Fibroblast of skin of back (primary cell): ENCODE measurements around the gene FBXW11. TPM values are rescaled to one million over a fixed set of nuclear protein-coding genes. Genes with fewer than 3 reads are reported as not detected.
"Not testable (repeated sequence)": the region's sequence is repeated elsewhere in the genome, so short reads cannot be mapped to it uniquely, and the experiment has no call there.

Experiments used
- DNase-seq: peaks from one replicate; pipeline ENCODE4 v3.0.0-alpha.2; 2013
- polyA plus RNA-seq, 2 experiments: library from polyadenylated mRNA; unstranded; fragments of 120-200 nt; gene quantifications; one replicate each; pipeline ENCODE4 v1.2.1, GENCODE V29; 2013; ENCODE audit not compliant: insufficient read length in 2 of 2

Gene FBXW11
- 39.1 TPM for polyA plus RNA-seq (2013, experiment 1 of 2; ENCODE audit: insufficient read length)
- polyA plus RNA-seq (2013, experiment 2 of 2; ENCODE audit: insufficient read length) = 46.2 TPM

GRCh38 chr5:172006321-172007174, at the start of gene FBXW11:
TSS of gene FBXW11 (minus strand) at chr5:172006638. CDS start at chr5:172006502, 136 bp downstream.
- DNase-seq = peak; percentile 98

GRCh38 chr5:172055996-172056395, 49.6 kb upstream of the FBXW11 start:
- DNase-seq = no peak

DNA sequence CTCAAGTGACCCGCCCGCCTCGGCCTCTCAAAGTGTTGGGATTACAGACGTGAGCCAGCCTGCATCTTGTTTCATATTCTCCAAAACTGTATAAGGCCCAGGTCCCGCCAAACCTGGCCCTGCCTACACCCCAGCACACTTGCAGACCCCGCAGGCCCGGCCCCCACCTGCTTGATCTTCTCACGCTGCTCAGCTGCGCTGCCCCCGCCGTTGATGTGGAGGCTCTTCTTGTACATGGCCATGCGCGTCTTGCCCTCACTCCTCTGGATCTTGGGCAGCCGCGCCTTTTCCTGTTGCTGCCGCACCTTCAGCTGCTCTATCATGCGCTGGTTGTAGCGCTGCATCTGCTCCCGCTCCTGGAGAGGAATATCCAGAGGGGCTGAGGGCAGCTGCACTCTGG, 49.0 kb upstream of the FBXW11 start:
- no peak for DNase-seq

GRCh38 chr5:172054611-172055153, 48.2 kb upstream of the FBXW11 start:
- DNase-seq = no peak

DNA sequence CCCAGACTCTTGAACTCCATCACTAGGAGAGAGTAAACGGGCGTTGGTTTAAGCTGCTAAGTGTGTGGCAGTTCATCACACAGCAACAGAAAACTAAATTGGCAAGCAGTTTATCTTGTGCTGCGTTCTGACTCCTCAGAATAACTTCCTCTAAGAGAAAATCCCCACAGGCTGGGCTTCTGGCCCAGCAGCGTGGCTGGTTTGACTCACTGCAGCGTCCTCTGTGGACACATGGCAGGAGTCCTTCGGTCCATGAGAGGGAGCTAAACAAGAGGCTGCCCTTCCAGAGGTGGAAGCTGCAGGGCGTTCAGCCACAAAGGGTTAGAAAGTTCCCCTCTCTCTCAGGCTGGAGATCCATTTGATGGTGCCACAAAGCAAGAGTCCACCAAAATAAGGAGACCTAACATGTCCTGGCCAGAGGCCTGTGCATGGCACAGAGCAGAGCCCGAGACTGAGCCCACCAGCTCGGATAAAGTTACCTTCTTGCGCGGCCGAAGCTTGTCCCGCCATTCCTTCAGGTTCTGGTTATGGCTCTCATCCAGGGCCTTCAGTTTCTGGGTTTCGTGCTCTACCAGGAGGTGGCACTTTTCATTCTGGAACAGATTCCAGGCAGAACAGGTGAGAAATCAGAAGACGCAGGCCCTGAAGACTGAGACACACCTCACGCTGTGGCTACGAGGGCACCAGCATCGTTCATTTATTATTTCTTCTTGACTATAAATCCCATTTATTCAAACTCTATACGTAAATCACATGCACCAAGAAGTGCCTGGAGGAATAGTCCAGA, 46.2 kb upstream of the FBXW11 start:
- peak; percentile 32 for DNase-seq

GRCh38 chr5:172051643-172052339, 45.4 kb upstream of the FBXW11 start:
- no peak for DNase-seq

GRCh38 chr5:172050080-172050479, 43.6 kb upstream of the FBXW11 start:
- DNase-seq = no peak

DNA sequence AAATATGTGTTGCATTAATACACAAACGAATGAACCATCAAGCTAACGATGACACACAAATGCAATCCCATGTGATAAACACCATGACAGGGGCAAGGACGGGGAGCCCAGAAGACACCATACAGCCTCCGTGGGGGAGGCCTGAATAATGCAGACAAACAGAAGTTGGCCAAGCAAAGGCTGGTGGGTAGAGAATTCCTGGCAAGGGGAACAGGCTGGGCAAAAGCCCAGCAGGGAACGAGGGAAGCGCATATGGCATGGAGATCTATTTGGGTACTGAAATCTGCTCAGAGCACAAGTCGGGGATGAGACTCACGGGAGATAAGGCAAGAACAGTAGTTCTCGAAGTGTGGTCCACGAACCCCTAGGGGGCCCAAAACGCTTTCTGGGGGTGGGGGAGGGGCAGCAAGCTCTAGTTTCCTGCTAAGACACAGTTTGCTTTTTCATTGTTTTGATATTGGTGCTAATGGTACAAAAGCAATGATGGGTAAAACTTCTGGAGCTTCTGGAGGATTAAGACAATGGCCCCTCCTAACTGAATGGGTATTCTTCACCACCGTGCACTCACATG, 42.9 kb upstream of the FBXW11 start:
- no peak for DNase-seq

- DNase-seq = no peak
Observed at GRCh38 chr5:172048539-172049101, 42.2 kb upstream of the FBXW11 start.

- no peak for DNase-seq
Observed at GRCh38 chr5:172048170-172048422, 41.7 kb upstream of the FBXW11 start.

- DNase-seq = no peak
Observed at GRCh38 chr5:172046593-172046992, 40.2 kb upstream of the FBXW11 start.

GRCh38 chr5:172045315-172045632, 38.8 kb upstream of the FBXW11 start:
- DNase-seq = no peak

DNA sequence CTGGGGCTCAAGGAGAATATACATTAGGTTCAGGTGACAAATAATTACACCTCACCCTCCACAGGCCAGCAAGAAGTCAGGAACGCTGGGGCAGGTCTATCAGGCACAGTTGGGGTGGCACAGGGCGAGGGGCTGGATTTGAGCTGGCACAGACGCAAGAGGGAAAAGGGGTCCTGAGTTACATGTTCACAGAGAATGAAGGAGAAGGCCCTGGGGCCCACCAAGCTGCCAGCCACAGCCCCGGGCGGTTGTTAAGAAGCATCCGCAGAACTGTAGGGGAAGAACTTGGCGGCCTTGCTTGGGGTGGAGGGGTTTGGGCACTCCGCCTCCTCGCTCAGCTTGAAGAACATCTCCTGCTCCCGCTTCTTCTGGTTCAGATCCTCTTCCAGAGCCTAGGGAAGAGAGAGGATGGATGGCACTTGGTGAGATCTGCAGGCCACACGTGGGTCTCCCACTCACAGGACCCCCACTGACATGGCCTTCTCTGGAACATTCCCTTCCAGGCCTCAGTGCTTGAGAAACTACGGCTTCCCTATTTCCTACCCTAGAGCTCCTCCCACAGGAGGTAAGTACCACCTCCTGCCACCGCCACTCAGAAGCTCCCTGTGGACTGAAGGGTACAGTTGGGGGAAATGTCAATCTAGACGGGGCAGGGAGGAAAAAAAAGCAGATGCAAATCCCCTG, 38.3 kb upstream of the FBXW11 start:
- DNase-seq = no peak

GRCh38 chr5:172043865-172044264, 37.4 kb upstream of the FBXW11 start:
- DNase-seq = no peak

DNA sequence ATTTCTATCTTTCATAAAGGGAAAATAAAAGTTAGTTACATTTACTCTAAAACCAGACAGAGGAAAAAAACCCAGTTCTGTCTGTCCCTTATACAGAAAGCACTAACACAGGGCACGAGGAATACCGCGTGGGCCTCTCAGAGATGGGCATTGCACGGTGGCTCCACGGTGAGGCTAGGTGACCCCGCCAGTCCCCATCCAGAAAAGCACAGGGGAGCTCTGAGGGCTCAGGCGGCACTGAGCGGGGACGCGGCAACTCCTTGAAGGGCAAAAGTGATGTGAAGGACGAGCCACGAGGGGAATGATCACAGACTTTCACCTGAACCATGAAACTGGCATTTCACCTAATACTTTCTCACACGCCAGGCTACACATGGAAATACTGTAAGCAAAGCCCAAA, 35.7 kb upstream of the FBXW11 start:
- DNase-seq = no peak

- no peak for DNase-seq
Observed at GRCh38 chr5:172038167-172038566, 31.7 kb upstream of the FBXW11 start.

GRCh38 chr5:172035049-172035448, 28.6 kb upstream of the FBXW11 start:
- no peak for DNase-seq

DNA sequence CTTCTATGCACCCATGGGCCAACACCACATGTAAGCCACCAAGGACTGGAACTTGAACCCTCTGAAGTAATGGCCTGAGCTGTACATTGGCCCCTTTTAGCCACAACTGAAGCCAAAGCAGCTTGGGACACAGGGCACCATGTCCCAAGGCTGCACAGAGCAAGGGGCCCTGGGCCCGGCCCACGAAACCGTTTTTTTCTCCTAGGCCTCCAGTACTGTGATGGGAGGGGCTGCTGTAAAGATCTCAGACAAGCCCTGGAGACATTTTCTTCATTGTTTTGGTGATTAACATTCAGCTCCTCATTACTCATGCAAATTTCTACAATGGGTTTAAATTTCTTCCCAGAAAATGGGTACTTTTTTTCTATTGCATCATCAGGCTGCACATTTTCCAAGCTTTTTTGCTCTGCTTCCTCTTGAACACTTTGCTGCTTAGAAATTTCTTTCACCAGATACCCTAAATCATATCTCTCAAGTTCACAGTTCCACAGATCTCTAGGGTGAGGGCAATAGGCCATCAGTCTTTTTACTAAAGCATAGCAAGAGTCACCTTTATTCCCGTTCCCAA, 25.5 kb upstream of the FBXW11 start:
- DNase-seq = no peak

- no peak for DNase-seq
Observed at GRCh38 chr5:172029876-172030275, 23.4 kb upstream of the FBXW11 start.

DNA sequence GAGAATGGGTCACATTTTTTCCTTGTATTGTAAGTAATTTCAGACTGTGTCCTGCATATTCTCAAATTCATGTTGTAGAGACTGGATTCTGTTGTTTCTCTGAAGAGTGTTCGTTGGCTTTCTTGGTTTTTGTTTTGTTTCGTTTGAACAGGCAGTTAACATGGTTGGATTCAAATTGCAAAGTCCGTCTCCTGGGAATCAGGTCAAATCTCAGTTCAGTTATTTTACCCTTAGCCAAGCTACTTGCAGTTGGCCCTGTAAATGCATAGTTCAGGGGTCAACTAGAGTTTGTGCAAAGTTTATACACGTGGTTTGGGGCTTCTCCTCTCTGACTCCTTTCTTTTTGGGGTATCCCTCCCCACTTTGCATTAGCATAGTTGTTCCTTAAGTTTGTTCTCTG, 21.7 kb upstream of the FBXW11 start:
- DNase-seq = no peak

- not testable (repeated sequence) for DNase-seq
Observed at GRCh38 chr5:172020110-172020786, 13.8 kb upstream of the FBXW11 start.
